HG02798 (cell line): ENCODE data around the gene CFAP251.
"Not testable (repeated sequence)": the region's sequence is repeated elsewhere in the genome, so short reads cannot be mapped to it uniquely, and the experiment has no call there.

Experiments
- ATAC-seq: cut with Tn5 transposase; IDR thresholded peaks from one replicate; pipeline ENCODE4 v1.9.1; 2021; ENCODE audit warnings: mild to moderate bottlenecking; ENCODE audit not compliant: unreplicated experiment, poor library complexity

Gene CFAP251

DNA sequence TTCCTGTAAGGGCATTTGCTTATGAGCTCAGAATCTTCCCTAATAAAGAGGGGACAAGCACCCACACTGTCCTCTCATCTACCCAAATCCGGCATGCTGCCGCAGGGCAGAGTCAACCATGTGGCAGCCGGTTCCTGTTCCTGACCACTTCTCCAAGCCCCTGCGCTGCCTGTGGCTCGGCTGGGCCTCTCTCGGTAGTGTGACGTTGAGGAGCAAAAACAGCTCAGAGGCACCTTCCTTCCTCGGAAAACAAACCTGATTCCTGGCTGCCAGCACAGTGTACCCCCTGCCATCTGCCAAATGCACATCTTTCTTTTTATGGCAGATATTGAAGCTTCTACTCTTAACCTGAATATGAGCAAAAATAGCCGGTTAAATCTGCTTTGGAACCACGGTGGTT lies 50.5 kb downstream of the CFAP251 start:
- no peak for ATAC-seq

DNA sequence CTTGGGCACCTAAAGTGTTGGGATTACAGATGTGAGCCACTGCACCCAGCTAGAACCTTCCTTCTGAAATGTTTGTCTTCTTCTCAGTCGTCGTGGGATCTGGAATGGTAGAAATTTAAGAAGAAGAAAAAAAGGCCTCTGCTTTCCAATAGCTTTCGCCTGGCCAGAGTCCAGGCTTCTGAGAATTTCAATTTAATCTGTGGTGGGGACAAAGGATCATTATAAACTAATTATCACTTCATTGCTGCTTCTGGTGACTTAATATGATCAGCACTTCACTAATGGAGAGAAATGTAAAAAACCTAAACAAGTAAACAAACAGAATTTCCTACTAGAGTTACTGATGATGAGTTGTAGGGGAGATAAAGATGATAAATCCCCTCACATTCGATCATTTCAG lies 51.3 kb downstream of the CFAP251 start:
- no peak for ATAC-seq

DNA sequence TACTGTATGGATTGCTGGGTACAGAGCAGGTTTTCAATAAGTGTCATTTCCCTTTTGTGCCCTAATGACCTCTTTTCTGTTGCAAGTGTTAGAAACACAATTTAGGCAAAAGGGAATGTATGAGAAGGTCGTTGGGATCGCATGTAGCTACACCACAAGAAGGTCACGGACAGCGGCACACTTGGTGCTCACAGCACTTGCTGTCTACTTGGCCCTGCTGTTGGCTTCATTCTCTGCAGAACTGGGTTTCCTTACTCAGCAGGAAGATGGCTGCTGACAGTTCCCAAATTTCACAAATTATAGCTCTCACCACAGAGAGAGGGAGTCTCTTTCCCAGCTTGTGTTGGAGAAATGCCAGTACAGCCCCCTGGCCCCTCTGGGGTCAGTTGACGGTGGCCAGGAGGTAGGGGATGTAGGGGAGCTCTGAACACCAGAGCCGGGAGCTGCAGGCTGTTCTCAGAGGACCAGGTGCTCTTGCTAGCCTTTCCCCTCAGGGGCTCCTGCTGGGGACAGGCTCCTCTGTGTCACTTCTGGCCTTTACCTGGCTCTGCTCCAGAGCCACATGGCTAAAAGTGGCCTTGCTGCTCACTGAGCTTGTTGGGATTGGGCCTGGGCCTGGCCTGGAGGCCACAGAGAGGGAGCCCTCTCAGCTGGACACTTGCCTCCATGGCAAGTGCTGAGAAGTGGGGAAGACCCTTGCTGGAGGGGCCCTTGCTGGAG lies 52.3 kb downstream of the CFAP251 start:
- no peak for ATAC-seq

DNA sequence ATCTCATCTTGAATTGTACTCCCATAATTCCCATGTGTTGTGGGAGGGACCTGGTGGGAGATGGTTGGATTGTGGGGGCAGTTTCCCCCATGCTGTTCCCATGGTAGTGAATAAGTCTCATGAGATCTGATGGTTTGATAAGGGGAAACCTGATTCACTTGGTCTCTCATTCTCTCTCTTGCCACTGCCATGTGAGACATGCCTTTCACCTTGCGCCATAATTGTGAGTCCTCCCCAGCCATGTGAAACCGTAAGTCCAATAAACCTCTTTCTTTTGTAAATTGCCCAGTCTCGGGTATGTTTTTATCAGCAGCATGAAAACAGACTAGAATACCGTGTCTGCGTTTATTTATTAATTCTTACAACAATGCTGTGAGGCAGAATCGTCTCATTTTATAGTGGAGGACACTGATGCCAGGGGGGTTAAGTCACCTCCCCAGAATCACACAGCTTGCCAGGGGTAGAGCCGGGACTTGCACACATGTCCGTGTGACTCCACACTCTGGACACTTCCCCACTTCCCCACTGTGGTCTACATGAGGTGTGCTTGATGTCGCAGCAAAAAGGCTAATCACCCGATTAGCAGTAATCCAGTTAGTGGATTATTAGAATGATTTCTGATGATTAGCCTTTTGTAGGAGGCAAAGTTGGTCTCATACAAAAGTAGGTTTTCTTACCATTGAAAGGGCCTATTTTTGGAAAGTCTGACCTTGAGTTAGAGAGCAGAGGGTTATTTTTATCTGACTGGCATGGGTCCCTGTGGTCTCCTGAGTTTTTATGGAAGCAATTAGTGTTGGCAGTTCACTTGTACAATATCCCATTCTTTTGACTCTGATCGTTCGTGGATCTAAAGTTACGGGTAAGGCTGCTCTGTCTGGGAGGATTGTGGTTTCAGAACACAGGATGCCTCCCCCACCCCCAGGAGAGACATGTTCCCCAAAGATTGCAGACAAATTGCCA lies 55.9 kb downstream of the CFAP251 start:
- no peak for ATAC-seq

DNA sequence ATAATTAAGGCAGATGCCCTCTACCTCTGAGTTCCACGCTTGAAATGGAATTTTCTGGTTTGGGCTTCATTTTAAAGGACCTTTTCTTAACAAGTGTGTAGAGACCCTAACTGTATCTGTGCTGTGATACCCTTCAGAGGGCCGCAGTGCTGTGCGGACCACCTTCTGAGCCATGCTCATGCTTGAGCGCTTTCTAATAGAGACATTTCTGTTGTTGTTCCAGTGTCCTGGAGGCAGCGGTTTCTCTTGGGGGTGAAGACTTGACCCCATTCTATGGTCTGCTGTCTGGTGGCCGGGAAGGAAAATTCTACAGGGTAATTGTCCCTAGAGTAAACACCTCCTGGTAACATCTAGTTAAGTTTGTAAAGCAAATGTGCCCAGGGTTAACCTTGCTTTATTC lies 56.6 kb downstream of the CFAP251 start:
- no peak for ATAC-seq

DNA sequence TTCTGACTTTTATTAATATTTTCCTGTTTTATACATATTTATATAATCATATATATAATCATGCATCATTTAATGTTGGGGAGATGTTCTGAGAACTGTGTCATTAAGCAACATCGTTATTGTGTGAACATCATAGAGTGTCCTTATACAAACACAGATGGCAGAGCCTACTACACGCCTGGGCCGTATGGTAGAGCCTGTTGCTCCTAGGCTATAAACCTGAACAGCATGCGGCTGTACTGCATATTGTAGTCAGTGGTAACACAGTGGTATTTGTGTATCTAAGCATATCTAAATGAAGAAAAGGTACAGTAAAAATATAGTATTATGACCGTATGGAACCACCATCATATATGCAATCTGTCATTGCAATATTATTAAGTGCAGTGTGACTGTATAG lies 58.6 kb downstream of the CFAP251 start:
- ATAC-seq = no peak

DNA sequence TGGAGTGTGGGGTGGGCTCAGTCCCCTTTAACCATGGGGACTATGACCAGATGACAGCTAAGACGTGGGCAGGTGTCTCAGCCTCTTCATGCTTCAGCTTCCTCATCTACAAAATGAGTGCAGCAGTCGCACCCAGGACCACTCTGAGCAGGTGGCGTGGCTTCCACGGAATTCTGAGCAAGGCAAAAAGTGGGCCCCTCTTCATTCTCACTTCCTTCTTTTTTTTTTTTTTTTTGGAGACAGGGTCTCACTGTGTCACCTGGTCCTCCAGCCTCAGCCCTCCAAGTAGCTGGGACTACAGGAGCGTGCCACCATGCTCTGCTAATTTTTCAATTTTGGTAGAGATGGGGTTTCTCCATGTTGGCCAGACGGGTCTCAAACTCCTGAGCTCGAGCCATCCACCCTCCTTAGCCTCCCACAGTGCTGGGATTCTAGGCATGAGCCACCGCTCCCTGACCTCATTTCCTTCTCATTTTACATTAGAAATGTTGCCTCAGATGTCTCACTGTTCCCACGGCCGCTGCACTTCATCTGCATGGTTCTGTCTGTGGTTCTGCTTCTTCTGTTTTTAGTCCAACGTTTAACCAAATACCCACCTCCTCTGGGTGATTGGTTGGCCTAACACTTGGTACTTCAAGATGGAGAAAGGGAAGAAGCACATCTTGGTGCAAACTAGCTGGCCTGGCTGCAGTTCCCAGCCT lies 61.9 kb downstream of the CFAP251 start:
- no peak for ATAC-seq

DNA sequence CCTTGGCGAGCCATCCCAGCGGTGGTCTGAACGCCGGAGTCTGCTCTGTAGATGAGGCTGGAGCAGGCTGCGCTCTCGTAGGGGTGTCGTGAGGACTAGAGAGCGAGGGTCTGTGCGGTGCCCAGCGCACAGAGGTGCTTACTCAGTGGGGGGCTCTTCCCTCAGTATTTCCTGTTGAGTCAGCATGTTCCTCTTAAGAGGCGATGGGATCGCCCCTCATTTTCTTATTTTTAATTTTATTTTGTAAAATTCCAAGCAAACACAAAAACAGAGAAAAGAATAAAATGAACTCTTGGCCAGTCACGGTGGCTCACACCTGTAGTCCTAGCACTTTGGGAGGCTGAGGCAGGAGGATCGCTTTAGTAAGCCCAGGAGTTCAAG lies 62.5 kb downstream of the CFAP251 start:
- no peak for ATAC-seq

DNA sequence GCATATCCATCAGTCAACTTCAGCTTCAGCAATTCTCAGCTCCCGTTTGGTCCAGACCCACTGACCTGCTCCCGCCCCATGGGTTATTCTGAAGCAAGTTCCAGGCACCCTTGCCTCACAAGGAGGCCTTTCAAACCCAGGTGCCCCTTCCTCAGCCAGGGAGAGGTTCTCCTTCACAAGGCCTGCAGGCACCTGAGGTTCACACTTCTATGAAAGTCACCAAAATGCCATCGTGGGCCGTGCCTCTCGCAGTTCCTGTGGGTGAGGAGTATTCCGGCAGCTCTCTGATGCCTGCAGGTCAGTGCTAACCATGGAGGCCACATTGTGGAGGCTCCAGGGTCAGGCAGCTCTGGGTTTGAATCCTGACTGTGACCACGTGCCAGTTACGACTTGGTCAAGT lies 63.1 kb downstream of the CFAP251 start:
- no peak for ATAC-seq

DNA sequence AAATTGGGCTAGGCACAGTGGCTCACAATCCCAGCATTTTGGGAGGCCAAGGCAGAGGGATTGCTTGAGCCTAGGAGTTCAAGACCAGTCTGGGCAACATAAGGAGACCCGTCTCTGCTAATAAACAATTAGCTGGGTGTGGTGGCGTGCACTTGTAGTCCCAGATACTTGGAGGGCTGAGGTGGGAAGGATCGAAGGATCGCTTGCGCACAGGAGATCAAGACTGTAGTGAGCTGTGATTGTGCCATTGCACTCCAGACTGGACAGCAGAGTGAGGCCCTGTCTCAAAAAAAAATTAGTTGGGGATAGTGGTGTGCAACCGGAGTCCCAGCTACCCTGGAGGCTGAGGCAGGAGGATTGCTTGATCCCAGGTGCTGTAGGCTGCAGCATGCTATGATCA lies 64.6 kb downstream of the CFAP251 start:
- no peak for ATAC-seq

DNA sequence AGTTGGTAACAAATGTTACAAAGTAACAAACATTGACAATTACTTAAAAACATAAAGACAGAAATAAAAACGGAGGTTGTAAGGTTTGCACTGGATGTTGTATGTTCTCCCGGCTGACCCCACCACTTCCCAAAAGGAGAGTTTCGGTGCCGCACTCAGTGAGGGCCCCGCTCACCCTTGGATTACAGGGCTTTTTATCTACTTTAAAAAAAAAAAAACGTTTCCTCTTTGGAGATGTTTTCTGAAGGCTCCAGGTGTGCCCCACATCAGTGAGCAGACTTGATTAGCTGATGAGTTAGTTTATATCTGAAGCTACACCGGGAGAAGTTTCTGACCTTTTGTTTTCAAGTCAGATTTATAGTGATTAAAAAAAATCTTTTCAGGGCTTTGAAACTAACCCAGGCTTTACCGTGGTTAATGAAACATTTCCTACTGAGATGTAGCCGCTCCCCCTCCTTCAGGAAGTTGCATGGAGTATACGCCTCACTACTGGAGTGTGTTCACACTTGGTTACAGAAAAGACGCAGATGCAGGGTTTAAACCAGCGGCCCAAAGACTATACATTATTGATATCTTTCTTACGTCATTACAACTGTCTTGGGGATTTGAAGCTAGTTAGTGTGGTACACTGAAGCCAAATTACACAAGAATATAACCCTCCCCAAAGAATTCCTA lies 65.3 kb downstream of the CFAP251 start:
- no peak for ATAC-seq

DNA sequence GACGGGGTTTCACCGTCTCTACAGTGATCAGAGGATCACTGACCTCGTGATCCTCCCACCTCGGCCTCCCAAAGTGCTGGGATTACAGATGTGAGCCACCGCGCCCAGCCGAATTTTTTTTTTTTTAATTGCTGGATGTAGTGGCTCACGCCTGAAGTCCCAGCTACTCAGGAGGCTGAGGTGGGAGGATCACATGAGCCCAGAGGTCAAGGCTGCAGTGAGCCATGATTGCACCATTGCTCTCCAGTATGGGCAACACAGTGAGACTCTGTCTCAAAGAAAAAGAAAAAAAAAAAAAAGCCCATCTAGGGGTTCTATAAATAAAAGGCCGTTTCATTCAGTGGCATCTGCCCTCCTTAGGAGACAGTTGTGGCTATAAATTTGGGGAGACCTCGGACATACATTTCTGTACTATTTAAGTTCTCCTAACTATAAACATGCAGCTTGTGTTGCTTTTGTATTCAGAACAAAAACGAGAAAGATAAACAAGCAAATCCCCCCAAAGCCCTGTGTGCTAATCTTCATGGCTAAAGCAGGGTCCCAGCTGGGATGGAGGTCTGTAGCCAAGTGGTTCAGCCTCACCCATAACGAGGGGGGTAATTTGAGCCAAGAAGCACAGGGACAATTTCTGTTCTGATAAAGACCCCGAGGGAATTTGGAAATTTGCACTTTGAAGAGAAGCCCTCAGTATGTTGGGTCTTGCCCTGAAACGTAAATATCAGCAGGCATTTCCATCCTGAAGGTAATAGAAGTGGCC lies 68.3 kb downstream of the CFAP251 start:
- ATAC-seq = no peak

DNA sequence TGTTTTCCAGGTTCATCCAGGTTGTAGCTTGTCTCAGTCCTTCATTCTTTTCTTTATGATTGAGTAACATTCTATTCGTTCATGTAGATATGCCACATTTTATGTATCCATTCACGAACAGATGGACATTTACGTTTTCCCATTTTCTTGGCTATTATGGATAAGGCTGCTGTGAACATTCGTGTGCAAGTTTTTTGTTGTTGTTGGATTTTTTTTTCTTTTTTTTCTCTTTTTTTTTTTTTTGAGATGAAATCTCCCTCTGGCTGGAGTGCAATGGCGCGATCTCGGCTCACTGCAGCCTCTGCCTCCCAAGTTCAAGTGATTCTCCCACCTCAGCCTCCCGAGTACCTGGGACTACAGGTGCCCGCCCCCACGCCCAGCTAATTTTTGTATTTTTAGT lies 70.1 kb downstream of the CFAP251 start:
- ATAC-seq = not testable (repeated sequence)

DNA sequence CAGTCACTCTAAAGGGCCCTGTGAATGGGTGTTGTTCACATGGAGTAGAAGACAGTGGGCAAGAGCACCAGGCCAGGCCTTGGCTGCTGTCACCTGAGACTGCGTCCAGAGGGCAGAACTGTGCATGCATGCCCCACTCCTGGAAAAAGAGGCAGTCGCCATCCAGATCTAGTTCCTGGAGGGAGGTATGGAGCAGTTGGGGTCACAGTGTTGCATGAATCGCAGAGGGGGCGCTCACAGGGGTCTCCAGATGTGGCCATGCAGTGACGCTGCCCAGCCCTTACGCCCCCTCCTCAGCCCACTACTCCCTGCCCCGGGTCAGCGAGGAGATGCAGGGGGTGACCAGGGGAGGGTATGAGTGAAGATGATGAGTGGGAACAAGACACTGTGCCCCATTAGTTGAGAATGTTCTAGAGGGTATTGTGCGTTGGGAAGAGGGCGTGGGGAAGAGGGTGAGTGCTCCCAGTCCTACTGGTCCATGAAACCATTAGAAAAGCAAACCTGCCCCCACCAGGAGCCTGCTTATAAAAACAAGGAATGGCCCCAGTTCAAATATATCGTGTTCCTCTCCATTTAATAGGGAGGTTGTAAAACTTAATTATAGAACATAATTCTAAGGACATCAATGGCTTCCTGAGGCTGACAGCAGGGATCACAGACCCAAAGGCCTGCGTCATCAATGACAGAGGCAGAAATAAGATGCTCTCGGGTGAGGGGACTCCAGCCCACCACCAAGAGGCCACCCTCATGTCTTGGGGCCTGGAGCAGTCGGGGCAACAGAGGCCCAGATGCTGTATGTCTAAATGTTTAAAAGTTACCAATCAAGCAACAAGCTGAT lies 71.1 kb downstream of the CFAP251 start:
- no peak for ATAC-seq

DNA sequence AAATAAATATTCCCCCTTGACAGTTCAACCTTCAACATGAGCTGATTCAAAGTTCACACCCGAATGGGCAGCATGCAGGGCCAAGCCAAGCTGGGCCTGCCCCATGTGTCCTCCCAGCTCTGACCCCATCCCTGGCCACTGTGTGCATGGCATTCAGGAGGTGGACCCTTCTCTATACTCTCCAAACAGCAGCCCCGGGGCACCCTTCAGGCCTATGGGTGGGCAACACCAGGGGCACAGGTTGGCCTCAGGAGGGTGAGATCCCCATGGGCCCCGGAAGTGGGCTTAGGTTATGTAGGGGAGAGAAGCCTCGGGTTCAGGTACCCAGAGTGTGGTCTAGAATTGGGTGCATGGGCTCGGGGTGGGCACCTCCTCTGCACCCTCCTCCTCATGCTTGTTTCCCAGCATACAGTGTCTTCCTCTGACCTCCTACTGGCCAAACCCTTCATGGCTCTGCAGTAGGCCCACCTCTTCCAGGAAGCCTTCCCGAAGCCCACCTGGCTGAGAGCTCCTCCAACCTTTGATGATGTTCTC lies 71.8 kb downstream of the CFAP251 start:
- ATAC-seq = no peak

DNA sequence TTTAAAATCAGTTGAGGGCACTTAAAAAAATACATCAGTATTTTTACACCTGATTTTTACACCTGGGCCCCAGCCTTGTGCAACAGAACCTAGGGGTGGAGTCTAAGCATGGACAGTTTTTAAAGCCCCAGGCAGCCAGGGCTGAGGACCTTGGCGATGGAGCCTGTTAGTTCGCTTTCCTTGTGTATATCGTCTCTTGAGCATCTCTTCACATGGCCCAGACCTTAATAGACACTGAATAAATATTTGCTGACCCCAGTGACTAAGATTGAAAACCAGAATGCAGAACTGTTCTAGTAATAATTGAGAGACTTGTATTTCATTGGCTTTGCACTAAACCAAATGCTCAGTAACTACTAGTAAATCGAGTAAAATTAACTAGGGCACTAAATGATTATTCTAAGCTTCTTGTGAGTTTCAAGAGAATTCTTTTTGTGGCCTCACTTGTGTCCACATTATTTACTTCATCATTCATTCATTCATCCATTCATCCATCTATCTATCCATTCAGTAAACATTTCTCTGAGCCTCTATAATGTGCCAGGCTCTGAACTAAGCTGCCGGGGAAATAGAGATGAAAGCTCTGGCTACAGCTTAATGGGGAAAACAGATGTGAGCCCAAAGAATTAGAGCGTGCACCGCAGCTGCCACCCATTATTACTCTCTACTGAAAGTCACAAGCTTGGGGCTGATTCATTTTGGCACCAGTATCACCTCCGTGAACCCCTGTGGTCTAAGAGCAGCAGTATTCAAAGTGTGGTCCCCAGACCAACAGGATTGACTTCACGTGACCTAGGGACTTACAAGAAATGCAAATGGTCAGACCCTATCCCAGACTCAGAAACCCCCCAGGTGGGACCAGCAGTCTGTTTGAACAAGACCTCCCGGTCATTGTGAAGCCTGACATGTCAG lies 72.6 kb downstream of the CFAP251 start:
- peak; percentile 70 for ATAC-seq

DNA sequence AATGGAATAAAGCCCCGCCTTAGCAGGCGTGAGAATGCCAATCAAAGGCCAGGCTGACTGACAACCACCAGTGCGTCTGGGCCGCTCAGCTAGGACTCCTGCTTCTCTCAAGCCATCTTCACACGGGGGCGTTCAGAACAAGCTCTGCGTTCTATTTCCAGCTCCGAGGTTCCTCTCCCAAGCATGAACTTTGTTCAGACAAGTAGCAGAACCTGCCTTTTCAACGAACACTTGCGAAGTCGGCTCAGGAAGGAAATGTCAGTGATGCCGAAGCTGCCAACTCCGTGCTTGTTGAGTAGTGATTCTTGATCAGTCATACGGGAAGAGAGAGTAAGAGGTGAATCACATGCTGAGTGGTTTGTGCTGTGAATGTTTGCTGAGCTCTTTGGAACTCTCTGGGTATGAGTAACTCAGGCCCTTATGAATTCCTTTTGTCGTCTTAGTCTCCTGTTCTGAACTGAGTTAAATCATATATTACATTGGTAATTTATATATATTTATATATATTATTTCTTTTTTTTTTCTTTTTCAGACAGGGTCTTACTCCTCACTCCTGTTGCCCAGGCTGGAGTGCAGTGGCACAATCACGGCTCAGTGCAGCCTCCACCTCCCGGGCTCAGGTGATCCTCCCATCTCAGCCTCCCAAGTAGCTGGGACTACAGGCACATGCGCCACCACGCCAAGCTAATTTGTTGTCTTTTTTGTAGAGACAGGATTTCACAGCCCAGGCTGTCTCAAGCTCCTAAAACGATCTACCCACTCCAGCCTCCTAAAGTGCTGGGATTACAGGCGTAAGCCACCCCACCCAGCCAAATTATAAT lies 73.9 kb downstream of the CFAP251 start:
- peak; percentile 76 for ATAC-seq
